GM12801 (cell line): ENCODE results near the gene MAP2K5.

Experiments used
- TF ChIP-seq, protein P1 (sequence below): IDR thresholded peaks from one replicate; pipeline ENCODE4 v1.5.1; 2011; ENCODE audit warnings: control low read depth; ENCODE audit not compliant: insufficient read length; ENCODE audit errors: extremely low read depth

The MAP2K5 gene

DNA sequence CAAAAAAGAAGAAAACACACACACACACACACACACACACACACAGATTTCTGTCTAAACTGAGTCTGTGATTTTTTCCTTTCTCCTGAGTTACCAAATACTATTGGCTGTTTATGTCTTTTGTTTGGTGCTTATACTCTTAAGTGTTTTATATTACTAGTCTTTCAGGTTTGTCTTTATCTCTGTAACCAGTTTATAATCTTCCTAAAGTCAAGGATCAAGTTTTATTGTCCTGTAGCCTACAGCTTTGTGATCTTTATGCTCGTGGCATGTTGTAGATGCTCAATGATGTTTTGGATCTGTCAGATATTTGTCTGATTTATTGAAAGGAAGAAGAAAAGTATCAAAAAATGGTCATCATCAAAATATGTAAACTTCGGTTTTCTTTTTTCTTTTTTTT is 4.6 kb downstream of the MAP2K5 start:
- TF ChIP-seq, protein P1, sequence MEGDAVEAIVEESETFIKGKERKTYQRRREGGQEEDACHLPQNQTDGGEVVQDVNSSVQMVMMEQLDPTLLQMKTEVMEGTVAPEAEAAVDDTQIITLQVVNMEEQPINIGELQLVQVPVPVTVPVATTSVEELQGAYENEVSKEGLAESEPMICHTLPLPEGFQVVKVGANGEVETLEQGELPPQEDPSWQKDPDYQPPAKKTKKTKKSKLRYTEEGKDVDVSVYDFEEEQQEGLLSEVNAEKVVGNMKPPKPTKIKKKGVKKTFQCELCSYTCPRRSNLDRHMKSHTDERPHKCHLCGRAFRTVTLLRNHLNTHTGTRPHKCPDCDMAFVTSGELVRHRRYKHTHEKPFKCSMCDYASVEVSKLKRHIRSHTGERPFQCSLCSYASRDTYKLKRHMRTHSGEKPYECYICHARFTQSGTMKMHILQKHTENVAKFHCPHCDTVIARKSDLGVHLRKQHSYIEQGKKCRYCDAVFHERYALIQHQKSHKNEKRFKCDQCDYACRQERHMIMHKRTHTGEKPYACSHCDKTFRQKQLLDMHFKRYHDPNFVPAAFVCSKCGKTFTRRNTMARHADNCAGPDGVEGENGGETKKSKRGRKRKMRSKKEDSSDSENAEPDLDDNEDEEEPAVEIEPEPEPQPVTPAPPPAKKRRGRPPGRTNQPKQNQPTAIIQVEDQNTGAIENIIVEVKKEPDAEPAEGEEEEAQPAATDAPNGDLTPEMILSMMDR: no peak

DNA sequence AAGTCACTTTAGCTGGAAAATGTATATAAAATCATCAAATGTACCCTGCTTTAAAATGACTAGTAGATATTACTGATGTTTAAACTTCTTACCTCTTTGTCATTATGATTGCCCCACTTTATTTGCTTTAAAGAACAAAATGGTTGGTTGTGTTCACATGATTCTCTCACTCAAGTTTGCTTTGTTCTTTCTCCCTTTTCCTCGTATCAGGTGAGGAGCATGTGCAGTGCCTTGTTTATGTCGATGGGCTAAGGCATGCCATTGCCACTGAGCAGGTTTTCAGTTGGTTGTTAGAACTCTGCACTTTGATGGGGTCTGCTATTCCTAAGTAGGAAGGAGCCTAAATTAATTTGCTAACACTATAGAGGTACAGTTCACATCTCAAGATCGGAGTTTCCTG is 5.3 kb downstream of the MAP2K5 start:
- TF ChIP-seq, protein P1: no peak

DNA sequence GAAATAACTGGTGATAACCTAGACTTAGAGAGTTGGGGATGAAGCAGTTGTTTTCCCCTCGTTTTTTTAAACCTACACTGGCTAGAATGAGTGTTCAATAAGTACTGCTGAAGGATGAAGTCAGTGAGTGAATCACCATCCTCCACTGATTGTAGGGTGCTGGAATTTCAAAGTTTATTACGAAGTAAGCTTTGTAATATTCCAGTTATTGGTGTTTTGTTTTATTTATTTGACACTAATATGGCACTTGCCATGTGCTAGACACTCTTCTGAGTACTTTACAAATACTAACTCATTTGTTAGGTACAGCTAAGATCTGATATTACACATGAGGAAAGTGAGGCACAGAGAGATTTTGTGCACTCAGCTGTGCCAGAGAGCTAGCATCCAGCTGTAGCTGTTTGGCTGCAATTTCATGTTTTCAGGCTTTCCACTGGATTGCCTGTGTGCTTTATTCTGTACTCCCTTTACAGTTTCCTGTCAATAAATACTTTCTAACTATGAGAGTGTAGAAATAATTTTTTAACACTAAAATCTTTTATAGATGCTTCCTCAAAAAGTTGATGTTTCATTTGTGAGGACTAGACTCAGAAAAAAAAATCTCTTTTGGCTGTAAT is 5.8 kb downstream of the MAP2K5 start:
- TF ChIP-seq, protein P1: no peak

GRCh38 chr15:67548862-67549651 is 6.6 kb downstream of the MAP2K5 start:
- TF ChIP-seq, protein P1: no peak

DNA sequence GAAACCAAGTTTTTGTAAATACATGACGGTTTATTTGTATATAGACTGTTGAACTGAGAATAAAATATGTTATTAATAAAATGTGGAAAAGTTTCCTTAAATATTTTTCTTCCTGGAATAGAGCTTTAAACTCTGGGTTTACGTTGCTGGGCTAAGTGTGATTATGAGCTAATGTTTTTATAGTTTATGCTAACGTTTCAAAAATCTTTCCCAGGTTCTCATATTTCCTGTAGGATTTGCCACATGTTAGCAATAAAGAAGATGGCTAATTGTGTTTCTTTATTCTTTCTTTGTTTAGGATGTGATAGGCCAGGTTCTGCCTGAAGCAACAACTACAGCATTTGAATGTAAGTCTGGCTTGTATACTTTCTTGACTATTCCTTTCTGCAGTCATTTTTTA is 7.2 kb downstream of the MAP2K5 start:
- TF ChIP-seq, protein P1: no peak

DNA sequence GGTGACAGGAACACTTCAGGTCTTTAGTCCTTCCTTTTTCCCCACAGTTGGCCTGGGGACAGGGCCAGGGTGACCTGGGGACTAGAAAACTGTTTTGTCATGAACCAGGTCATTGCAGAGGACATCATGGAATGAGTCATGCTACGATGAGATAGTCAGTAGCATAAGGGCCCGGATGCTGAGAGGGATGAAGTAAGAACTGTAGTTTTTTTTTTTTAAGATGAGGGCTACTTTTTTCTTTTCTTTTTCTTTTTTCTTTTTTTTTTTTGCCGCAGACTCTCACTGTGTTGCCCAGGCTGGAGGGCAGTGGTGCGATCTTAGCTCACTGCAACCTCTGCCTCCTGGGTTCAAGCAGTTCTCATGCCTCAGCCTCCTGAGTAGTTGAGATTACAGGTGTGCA is 8.0 kb downstream of the MAP2K5 start:
- TF ChIP-seq, protein P1: no peak

DNA sequence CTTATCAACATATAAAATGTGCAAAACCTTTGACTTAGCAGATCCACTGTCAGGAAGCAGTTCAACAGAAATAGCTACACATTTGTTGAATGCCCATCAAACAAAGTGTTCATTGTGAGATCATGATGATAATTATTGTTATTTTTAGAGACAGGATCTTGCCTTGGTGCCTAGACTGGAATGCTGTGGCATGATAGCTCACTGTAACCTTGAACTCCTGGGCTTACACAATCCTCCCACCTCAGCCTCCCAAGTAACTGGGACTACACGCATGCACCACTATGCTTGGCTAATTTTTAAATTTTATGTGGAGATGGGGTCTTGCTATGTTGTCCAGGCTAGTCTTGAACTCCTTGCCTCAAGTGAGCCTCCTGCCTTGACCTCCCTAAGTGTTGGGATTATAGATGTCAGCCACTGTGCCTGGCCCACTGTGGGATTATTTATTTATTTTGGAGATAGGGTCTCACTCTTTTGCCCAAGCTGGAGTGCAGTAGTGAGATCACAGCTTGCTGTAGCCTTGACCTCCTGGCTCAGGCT is 8.8 kb downstream of the MAP2K5 start:
- TF ChIP-seq, protein P1: no peak
